Activated CD4-positive, CD25-positive, alpha-beta regulatory T cell treated with anti-CD3 and anti-CD28 coated beads, Interleukin-2, amount 50 U/mL, for 24 hours (primary cell): Measurements from ENCODE around the gene MT1B.

ENCODE experiments used
- ATAC-seq, 2 donors: fragments of 150-1000 bp; cut with Tn5 transposase; one replicate each; pipeline ENCODE4 v1.10.0; 2021; ENCODE audit warnings: mild to moderate bottlenecking in 1 of 2, moderate library complexity in 1 of 2

The MT1B gene

DNA sequence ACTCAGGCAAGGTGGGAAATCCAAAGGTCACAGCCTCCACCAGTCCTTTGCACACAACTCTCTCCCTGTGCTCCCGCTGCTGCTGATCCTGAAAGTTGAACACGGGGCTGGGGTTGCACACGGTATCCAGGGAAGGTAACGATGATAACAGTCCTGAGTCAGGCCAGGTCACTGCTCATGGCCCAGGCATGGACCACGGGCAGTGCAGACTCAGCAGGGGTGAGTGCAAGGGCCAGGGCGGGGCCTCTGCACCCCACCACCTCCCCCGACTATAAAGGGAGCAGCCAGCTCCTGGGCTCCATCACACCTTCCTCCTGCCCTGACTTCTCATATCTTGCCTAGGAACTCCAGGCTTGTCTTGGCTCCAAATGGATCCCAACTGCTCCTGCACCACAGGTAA, at the start of gene MT1B:
Gene MT1B, plus strand, starts transcription at position 301 of the 400 bp plus-strand sequence. Its CDS starts 68 bp downstream, at position 369.
- no peak for ATAC-seq

GRCh38 chr16:56603589-56603988, 48.1 kb upstream of the MT1B start:
- ATAC-seq: no peak

DNA sequence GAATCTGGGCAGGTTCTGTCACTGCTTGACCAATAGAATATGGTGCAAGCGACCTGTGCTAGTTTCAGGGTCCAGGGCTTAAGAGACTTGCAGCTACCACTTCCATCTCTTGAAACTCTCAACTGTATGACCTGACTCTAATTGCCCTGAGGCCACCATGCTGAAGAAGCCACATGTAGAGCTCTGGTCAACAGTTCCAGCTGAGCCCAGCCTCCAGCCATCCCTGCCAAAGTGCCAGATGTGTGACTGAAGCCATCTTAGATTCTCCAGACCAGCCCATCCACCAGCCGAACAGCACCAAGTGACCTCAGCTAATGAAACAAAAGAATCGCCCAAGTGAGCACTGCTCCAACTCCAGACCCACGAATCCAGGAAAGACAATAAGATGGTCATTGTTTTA, 46.7 kb upstream of the MT1B start:
- ATAC-seq: no peak

GRCh38 chr16:56605475-56605874, 46.2 kb upstream of the MT1B start:
- ATAC-seq: no peak

GRCh38 chr16:56606071-56606475, 45.6 kb upstream of the MT1B start:
- ATAC-seq: no peak

DNA sequence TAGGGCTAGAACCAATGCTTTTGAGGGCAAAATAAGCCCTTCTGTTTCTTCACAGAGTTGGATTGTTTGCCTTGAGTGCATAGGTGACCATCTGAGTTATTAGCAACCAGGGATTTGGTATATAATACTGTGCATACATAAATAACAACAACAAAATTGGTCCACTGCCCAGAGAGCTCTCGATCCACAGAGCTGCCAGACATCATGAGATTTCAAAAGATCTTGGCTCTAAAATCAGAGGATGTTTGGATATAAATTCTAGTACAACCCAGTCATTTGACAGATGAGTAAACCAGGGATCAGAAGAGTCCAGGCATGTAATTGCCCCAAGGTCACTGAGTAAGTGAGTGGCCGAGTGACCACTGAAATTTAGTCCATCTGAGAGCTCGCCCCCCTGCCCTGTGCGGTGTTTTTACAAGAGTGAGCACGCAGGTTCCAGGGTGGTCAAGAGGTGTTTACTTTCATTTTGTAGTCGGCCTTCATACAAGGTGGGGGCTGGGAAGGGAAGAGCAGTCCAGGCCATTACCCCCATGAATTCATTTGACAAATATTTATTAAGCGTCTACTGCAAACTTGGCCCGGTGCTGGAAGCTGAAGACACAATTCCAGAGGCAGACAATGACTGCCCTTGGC, 45.1 kb upstream of the MT1B start:
- ATAC-seq: no peak

DNA sequence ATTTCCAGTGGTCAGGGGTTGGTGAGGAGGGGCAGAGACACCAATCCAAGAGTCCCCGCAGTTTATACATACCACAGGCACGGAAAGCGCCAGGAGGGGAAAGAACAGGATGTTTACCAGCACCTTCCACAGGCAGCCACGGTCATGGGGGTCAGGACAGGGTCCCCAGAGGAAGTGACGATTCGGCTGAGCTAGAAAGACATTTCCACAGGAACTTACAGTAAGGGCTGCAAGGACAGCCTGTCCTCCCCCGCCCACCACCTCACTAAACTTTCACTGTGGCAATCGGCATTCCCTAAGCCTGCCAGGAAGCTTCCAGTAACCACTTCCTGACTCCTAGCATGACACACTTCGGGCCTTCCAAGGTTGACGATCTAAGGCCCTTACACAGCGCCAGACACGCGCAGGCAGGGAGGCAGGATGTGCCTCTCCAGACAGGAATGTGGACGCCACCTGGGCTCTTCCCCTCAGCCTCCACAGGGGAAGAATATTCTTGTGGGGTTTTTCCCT, 44.5 kb upstream of the MT1B start:
- ATAC-seq: no peak

DNA sequence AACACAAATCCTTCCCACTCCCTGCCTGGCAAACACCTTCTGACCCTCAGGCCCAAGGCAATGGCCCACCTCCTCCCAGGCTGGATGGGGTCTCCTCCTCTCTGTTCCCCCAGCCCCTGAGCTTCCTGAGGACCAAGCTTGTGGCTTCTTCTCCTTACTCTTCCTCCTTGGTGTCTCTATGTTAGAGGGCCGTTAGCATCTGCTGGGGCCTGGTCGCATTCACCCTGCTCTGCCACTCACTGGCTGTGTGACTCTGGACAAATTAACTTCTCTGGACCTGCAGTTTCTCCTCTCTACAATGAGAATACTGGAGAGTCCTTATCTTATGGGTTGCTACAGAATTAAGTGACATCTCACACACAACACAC, 44.0 kb upstream of the MT1B start:
- no peak for ATAC-seq

DNA sequence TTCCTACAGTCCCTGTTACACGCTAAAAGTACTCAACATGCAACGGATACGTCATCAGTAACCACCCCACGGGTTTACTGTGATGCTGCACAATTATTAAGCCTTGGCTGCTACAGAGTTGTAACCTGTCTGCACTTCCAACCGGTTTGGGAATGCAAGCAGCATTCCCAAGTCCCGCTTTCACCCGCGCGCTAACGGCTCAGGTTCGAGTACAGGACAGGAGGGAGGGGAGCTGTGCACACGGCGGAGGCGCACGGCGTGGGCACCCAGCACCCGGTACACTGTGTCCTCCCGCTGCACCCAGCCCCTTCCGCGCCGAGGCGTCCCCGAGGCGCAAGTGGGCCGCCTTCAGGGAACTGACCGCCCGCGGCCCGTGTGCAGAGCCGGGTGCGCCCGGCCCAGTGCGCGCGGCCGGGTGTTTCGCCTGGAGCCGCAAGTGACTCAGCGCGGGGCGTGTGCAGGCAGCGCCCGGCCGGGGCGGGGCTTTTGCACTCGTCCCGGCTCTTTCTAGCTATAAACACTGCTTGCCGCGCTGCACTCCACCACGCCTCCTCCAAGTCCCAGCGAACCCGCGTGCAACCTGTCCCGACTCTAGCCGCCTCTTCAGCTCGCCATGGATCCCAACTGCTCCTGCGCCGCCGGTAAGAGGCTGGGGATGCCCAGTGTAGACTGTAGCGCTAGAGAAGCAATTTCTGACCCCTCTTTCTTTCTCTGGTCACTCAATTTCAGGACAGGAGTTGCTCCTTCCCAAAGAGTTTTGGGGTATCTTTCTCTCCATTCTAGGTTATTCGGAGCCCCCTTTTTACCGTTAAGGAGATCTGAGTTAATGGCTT, 43.4 kb upstream of the MT1B start, which contains the start of gene MT2A:
Gene MT2A, plus strand, starts transcription at position 542 of the 833 bp plus-strand sequence. Its CDS starts 72 bp downstream, at position 614.
- peak; percentile 89 to 90 for ATAC-seq

DNA sequence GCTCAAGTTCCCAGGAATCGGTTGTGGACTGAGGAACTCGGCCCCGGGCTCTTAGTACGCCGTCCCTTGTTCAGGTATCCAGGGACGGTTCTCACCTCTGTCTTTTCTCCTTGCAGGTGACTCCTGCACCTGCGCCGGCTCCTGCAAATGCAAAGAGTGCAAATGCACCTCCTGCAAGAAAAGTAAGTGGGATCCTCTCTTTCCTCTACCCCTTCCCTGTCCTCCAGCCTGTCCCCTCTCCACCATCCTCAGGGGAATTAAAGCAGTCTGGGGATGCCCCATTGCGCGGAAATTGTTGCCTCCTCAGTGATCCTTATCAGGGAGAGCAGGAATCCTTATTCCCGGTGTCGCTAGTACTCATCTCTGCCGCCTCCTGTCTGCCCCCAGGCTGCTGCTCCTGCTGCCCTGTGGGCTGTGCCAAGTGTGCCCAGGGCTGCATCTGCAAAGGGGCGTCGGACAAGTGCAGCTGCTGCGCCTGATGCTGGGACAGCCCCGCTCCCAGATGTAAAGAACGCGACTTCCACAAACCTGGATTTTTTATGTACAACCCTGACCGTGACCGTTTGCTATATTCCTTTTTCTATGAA, 42.7 kb upstream of the MT1B start:
- no peak for ATAC-seq

GRCh38 chr16:56609463-56609921, 42.2 kb upstream of the MT1B start:
- ATAC-seq: peak; percentile 27 to 30

- peak; percentile 30 to 36 for ATAC-seq
Measured at GRCh38 chr16:56610017-56610608, 41.6 kb upstream of the MT1B start.

GRCh38 chr16:56610609-56611111, 41.0 kb upstream of the MT1B start:
- no peak for ATAC-seq

- no peak for ATAC-seq
Measured at GRCh38 chr16:56611281-56611833, 40.3 kb upstream of the MT1B start.

DNA sequence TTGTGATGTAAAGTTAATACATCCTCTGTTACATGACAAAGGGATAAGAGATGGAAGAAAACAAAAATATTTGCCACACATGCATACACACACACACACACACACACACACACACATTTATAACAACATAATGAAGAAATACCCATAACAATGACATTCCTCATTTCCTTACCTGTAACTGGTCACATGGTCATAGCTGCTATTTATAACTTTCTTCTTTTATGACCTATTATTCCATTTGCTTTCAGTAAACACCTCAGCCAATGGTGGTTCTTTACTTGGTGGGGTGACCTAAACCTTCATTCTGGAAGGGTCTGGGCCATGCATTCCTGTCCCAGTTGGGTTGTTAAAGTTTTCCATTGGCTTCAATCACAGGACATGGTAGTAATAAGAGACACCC, 38.0 kb upstream of the MT1B start:
- no peak for ATAC-seq

DNA sequence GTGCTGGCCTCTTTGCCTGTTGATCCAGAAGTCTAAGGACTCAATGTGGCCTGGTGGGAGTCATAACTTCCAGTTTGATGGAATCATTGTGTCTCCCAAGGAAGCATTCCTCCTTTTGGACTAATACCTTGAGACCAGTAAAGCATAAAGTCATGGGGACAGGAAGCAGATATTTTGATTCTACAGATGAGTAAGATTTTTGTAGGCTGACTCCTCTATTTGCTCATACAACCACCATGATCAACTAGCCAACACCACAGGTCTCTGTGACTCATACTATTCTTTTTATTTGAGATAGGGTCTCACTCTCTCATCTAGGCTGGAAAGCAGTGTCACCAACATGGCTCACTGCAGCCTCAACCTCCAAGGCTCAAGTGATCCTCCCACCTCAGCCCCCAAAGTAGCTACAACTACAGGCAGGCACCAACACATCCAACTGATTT, 37.1 kb upstream of the MT1B start:
- peak; percentile 84 to 88 for ATAC-seq

DNA sequence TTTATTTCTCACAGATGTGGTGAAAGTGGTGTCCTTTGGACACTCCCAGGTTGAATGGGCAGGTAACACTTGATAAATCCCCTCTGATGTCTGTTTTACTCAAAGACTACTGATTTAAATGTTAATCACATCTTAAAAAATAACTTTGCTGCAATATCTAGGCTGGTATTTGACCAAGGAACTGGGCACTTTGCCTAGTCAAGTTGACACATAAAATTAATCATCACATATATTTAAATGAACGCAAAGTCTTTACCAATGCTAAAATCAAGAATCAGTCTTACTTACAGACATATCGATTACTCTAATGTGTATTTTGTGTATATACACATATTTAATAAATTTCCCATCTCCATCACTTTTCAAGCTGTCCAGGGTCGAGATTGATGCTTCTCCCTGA, 36.3 kb upstream of the MT1B start:
- ATAC-seq: no peak

DNA sequence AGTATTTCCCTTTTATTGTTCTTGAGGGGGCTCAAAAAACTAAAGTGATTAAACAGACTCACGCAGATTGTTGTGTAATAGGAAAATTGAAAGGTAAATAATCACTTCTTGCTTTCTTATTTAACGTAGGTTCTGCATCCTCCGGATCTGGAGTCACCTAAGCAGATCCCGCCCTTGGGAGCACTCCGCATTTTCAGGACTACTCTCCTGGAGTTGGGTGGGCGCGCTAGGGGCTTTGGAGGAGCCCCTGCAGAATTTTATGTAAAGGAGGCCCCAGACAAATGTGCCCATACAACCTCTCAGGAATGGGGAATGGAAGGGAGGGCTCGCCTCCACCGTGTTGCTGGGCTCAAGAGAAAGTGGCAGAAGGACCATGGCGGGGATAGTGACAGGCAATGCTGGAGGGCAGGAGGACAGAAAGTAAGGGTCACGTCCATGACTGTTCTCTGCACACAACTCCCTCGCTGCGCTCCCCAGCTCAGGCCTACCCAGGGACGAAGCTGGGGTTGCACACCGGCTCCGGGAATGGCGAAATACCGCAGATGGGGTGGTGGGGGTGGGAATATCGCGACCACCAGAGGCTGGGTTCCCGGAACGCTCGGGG, 35.0 kb upstream of the MT1B start:
- ATAC-seq: no peak

DNA sequence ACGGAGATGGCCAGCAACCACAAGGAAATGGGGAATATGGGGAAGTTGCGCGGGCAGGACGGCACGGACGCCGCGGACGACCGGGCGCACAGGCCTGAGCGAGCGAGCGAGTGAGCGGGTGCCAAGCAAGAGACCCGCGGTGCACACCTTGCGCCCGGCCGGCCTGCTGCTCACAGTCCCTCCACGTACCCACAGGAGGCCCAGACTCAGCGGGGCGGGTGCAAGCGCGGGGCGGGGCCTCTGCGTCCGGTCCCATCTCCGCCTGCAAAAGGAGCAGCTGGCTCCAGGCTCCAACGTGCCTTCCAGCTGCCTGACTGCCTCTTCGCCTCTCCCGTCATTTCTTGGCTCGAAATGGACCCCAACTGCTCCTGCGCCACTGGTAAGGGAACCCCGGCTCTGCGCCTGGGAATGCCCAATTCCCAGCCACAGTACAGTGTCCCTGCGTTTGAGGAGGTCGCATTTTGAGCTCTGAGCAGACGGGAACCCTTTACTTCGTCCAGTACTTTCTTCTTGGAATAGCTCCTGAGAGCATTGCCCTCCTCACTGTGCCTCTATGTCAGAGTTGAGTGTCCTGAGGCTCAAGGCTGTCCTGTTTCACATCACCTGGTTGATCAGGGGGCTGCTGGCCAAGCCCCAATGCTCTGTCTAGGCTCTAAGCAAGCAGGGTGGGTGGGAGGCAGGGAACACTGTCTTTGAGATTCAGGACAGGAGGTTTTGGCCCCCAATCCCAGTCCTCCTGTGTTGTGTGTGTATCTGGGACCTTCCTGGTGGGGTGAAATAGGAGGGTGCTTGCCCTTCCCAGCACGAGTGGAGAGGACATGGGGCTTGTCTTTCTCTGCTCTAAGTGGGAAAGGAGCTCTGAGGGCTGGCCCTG, 34.2 kb upstream of the MT1B start:
- ATAC-seq: peak; percentile 27 to 51

GRCh38 chr16:56618138-56618537, 33.5 kb upstream of the MT1B start:
- no peak for ATAC-seq

DNA sequence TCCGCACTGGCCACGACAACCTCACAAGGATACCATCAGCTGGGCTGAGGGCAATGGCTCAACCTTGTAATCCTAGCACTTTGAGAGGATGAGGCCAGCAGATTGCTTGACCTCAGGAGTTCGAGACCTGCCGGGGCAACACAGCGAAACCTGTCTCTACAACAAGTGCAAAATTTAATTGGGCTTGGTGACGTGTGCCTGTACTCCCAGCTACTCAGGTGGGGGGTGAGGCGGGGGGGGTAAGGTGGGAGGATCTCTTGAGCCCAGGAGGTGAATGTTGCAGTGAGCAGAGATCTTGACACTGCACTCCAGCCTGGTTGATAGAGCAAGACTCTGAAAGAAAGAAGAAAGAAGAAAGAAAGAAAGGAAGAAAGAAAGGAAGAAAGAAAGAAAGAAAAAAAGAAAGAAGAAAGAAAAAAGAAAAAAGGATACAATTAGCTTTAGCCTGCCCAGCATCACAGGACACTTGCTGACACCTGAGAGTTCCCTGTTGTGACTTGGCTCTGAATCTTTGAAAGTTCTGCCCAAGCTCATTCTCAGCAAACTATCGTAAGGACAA, 31.3 kb upstream of the MT1B start:
- ATAC-seq: no peak
